GM23338 (cell line): ENCODE measurements around the gene CACNA1H. TPM values are rescaled to one million over a fixed set of nuclear protein-coding genes. Genes with fewer than 3 reads are reported as not detected.

Source experiments
- ATAC-seq: fragments of 200-7000 bp; cut with Tn5 transposase; 3 replicates; pipeline ENCODE4 v1.9.1; 2020
- DNase-seq: peaks from one replicate; pipeline ENCODE4 v3.0.0-alpha.2; 2015; ENCODE audit warnings: low spot score
- H2AFZ ChIP-seq: fragments of 200-600 bp; sonication (generic); 2 replicates; pipeline ENCODE4 v1.8.0; 2016; ENCODE audit warnings: antibody characterized with exemption, mild to moderate bottlenecking, moderate library complexity
- H3F3A ChIP-seq: fragments of 200-600 bp; sonication (generic); replicated peaks from 2 replicates; pipeline ENCODE4 v1.8.0; 2017; ENCODE audit warnings: antibody characterized with exemption, mixed run types, low read depth
- H3K27ac ChIP-seq: fragments of 200-600 bp; sonication (generic); 2 replicates; pipeline ENCODE4 v1.6.1; 2016; ENCODE audit warnings: low read depth
- H3K27me3 ChIP-seq: fragments of 200-600 bp; sonication (generic); 2 replicates; pipeline ENCODE4 v1.8.0; 2016; ENCODE audit warnings: mild to moderate bottlenecking, mixed run types, moderate library complexity; ENCODE audit not compliant: insufficient read depth
- H3K36me3 ChIP-seq: fragments of 200-600 bp; sonication (generic); 2 replicates; pipeline ENCODE4 v1.8.0; 2016; ENCODE audit warnings: mild to moderate bottlenecking; ENCODE audit not compliant: insufficient read depth
- H3K4me1 ChIP-seq: fragments of 200-600 bp; sonication (generic); 2 replicates; pipeline ENCODE4 v1.8.0; 2016; ENCODE audit warnings: mild to moderate bottlenecking, moderate library complexity; ENCODE audit not compliant: insufficient read depth
- H3K4me2 ChIP-seq: fragments of 200-600 bp; sonication (generic); 2 replicates; pipeline ENCODE4 v1.7.1; 2017; ENCODE audit warnings: mixed run types
- H3K4me3 ChIP-seq: fragments of 200-600 bp; sonication (generic); 2 replicates; pipeline ENCODE4 v1.6.1; 2016; ENCODE audit warnings: mixed run types
- H3K79me2 ChIP-seq: fragments of 200-600 bp; sonication (generic); replicated peaks from 2 replicates; pipeline ENCODE4 v1.8.0; 2017; ENCODE audit warnings: mild to moderate bottlenecking; ENCODE audit not compliant: insufficient read depth
- H3K9me2 ChIP-seq: fragments of 200-600 bp; sonication (generic); 2 replicates; pipeline ENCODE4 v1.8.0; 2017; ENCODE audit not compliant: insufficient read depth
- H4K20me1 ChIP-seq: fragments of 200-600 bp; sonication (generic); replicated peaks from 2 replicates; pipeline ENCODE4 v1.8.0; 2017; ENCODE audit warnings: mild to moderate bottlenecking; ENCODE audit not compliant: insufficient read depth
- H3K27ac Mint-ChIP-seq: 2 replicates; pipeline ENCODE4 v1.8.0; 2020; ENCODE audit warnings: inconsistent platforms, mild to moderate bottlenecking, moderate library complexity, mixed read lengths
- H3K27me3 Mint-ChIP-seq: 3 replicates; pipeline ENCODE4 v1.8.0; 2022; ENCODE audit warnings: low read depth, mild to moderate bottlenecking, moderate library complexity, mixed read lengths, inconsistent platforms; ENCODE audit not compliant: insufficient read depth, poor library complexity
- H3K36me3 Mint-ChIP-seq: 3 replicates; pipeline ENCODE4 v1.8.0; 2021; ENCODE audit warnings: low read depth, mild to moderate bottlenecking, inconsistent platforms, moderate library complexity, mixed read lengths
- H3K4me1 Mint-ChIP-seq: 3 replicates; pipeline ENCODE4 v1.8.0; 2020; ENCODE audit warnings: mild to moderate bottlenecking, inconsistent platforms, mixed read lengths
- H3K4me3 Mint-ChIP-seq: 3 replicates; pipeline ENCODE4 v1.8.0; 2021; ENCODE audit warnings: moderate library complexity, mild to moderate bottlenecking, inconsistent platforms, mixed read lengths
- H3K9me3 Mint-ChIP-seq: 3 replicates; pipeline ENCODE4 v1.8.0; 2020; ENCODE audit warnings: moderate library complexity, mild to moderate bottlenecking, inconsistent platforms, mixed read lengths
- CREB1 ChIP-seq: fragments of 250-450 bp; sonication (Bioruptor Pico); IDR thresholded peaks from 2 replicates; pipeline ENCODE4 v1.5.0; 2020; ENCODE audit warnings: low read depth, mild to moderate bottlenecking, moderate library complexity
- CTCF ChIP-seq, 2 experiments: fragments of 200-600 bp in 1 of 2; sonication (generic) in 1 of 2; conservative IDR thresholded peaks; 2 replicates each; pipeline versions ENCODE4 v1.5.1 to v1.6.1; 2016 to 2017; ENCODE audit warnings: antibody characterized with exemption in 2 of 2, low read depth in 2 of 2, mild to moderate bottlenecking in 2 of 2, moderate library complexity in 1 of 2
- EZH2 ChIP-seq: fragments of 200-600 bp; sonication (generic); IDR thresholded peaks from one replicate; pipeline ENCODE4 v1.8.0; 2017; ENCODE audit warnings: antibody characterized with exemption, mild to moderate bottlenecking, low read depth; ENCODE audit not compliant: unreplicated experiment
- EZH2phosphoT487 ChIP-seq: fragments of 200-600 bp; sonication (generic); IDR thresholded peaks from one replicate; pipeline ENCODE4 v1.8.1; 2018; ENCODE audit warnings: antibody characterized with exemption; ENCODE audit not compliant: unreplicated experiment
- JUNB ChIP-seq: IDR thresholded peaks from one replicate; pipeline ENCODE4 v1.6.1; 2016; ENCODE audit warnings: antibody characterized with exemption; ENCODE audit not compliant: unreplicated experiment
- NANOG ChIP-seq: IDR thresholded peaks from 2 replicates; pipeline ENCODE4 v1.6.1; 2016; ENCODE audit warnings: antibody characterized with exemption, borderline replicate concordance
- POLR2AphosphoS5 ChIP-seq: IDR thresholded peaks from 2 replicates; pipeline ENCODE4 v1.6.1; 2016; ENCODE audit warnings: antibody characterized with exemption, low read depth
- STAT1 ChIP-seq: IDR thresholded peaks from one replicate; pipeline ENCODE4 v1.6.1; 2016; ENCODE audit warnings: antibody characterized with exemption; ENCODE audit not compliant: unreplicated experiment
- ZNF114 ChIP-seq: fragments of 250-450 bp; sonication (Bioruptor Pico); IDR thresholded peaks from 2 replicates; pipeline ENCODE4 v1.5.0; 2020; ENCODE audit warnings: mild to moderate bottlenecking, moderate library complexity
- ZNF462 ChIP-seq: fragments of 250-450 bp; sonication (Bioruptor Pico); IDR thresholded peaks from 2 replicates; pipeline ENCODE4 v1.5.0; 2020; ENCODE audit warnings: mild to moderate bottlenecking, moderate library complexity
- polyA plus RNA-seq: library from polyadenylated mRNA; unstranded; fragments of >200 nt; fragmentation: Nextera tagmentation; extraction: Ambion mirVana; gene quantifications from 2 replicates; pipeline ENCODE4 v1.2.1, GENCODE V29; 2016
- total RNA-seq: library from RNA; depleted of rRNA; stranded (reverse); fragments of >200 nt; shearing (Covaris generic); gene quantifications from 2 replicates; pipeline ENCODE4 v1.2.3, GENCODE V29; 2014
- TF ChIP-seq, protein P1 (sequence below): IDR thresholded peaks from 2 replicates; pipeline ENCODE4 v1.6.1; 2016; ENCODE audit warnings: antibody characterized with exemption
- TF ChIP-seq, protein P2 (sequence below): IDR thresholded peaks from one replicate; pipeline ENCODE4 v1.6.1; 2018; ENCODE audit warnings: antibody characterized with exemption; ENCODE audit not compliant: unreplicated experiment

The CACNA1H gene
- total and polyA plus RNA-seq, 2 experiments from 2014 or later = 3.5 to 43.3 TPM

GRCh38 chr16:1213231-1213630, 60.3 kb downstream of the CACNA1H start:
- H3K79me2 ChIP-seq = no peaks in the 10 kb centered on the region
- Mint-ChIP-seq H3K36me3 (0 out of 3 replicates have a peak, but pooled peaks cover 2% of the 10 kb centered on the region), H3K9me3 (no peaks in the 10 kb centered on the region), H3K4me3 (no peak overlapping the region), H3K27ac (no peak overlapping the region), H3K4me1 (no peaks in the 10 kb centered on the region), H3K27me3 (peaks cover 10% of the 10 kb centered on the region)
- no peaks in the 10 kb centered on the region for H3K9me2 ChIP-seq
- H2AFZ ChIP-seq = no peak overlapping the region
- H3K27ac ChIP-seq = no peak overlapping the region
- ATAC-seq (no peak), DNase-seq (no peak)
- H3K4me2 ChIP-seq = no peak overlapping the region
- H4K20me1 ChIP-seq = no peaks in the 10 kb centered on the region; the same call in 1 of the 2 replicates
- no peaks in the 10 kb centered on the region for H3K27me3 ChIP-seq
- no peaks in the 10 kb centered on the region for H3K4me1 ChIP-seq
- H3F3A ChIP-seq = no peaks in the 10 kb centered on the region
- no peak for TF ChIP-seq EZH2
- no peak for TF ChIP-seq CTCF (conservative IDR thresholded peaks at IDR 0.05; ENCODE audit: low read depth in 2 of 2)
- TF ChIP-seq EZH2phosphoT487 = no peak
- no peak for TF ChIP-seq POLR2AphosphoS5
- no peak for TF ChIP-seq NANOG
- TF ChIP-seq ZNF114 = no peak
- TF ChIP-seq STAT1 = no peak
- TF ChIP-seq, protein P1, sequence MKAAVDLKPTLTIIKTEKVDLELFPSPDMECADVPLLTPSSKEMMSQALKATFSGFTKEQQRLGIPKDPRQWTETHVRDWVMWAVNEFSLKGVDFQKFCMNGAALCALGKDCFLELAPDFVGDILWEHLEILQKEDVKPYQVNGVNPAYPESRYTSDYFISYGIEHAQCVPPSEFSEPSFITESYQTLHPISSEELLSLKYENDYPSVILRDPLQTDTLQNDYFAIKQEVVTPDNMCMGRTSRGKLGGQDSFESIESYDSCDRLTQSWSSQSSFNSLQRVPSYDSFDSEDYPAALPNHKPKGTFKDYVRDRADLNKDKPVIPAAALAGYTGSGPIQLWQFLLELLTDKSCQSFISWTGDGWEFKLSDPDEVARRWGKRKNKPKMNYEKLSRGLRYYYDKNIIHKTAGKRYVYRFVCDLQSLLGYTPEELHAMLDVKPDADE = no peak
- TF ChIP-seq CREB1 (CRISPR knock-in tag) = no peak
- TF ChIP-seq ZNF462 (CRISPR knock-in tag) = no peak
- TF ChIP-seq, protein P2, sequence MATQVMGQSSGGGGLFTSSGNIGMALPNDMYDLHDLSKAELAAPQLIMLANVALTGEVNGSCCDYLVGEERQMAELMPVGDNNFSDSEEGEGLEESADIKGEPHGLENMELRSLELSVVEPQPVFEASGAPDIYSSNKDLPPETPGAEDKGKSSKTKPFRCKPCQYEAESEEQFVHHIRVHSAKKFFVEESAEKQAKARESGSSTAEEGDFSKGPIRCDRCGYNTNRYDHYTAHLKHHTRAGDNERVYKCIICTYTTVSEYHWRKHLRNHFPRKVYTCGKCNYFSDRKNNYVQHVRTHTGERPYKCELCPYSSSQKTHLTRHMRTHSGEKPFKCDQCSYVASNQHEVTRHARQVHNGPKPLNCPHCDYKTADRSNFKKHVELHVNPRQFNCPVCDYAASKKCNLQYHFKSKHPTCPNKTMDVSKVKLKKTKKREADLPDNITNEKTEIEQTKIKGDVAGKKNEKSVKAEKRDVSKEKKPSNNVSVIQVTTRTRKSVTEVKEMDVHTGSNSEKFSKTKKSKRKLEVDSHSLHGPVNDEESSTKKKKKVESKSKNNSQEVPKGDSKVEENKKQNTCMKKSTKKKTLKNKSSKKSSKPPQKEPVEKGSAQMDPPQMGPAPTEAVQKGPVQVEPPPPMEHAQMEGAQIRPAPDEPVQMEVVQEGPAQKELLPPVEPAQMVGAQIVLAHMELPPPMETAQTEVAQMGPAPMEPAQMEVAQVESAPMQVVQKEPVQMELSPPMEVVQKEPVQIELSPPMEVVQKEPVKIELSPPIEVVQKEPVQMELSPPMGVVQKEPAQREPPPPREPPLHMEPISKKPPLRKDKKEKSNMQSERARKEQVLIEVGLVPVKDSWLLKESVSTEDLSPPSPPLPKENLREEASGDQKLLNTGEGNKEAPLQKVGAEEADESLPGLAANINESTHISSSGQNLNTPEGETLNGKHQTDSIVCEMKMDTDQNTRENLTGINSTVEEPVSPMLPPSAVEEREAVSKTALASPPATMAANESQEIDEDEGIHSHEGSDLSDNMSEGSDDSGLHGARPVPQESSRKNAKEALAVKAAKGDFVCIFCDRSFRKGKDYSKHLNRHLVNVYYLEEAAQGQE = no peak
- TF ChIP-seq JUNB = no peak
- H3K36me3 ChIP-seq = no peaks in the 10 kb centered on the region
- no peak overlapping the region for H3K4me3 ChIP-seq
